Hepatocyte (in vitro differentiated cells): ENCODE measurements around the gene WFDC12.

Experiments
- EZH2 ChIP-seq: fragments of 200-600 bp; sonication (generic); IDR thresholded peaks from 2 replicates; pipeline ENCODE4 v1.6.1; 2016; ENCODE audit warnings: antibody characterized with exemption, mild to moderate bottlenecking, borderline replicate concordance
- TF ChIP-seq, protein P1 (sequence below): fragments of 200-600 bp; sonication (generic); IDR thresholded peaks from 2 replicates; pipeline ENCODE4 v1.5.1; 2016; ENCODE audit warnings: antibody characterized with exemption, mild to moderate bottlenecking; ENCODE audit not compliant: poor library complexity

DNA sequence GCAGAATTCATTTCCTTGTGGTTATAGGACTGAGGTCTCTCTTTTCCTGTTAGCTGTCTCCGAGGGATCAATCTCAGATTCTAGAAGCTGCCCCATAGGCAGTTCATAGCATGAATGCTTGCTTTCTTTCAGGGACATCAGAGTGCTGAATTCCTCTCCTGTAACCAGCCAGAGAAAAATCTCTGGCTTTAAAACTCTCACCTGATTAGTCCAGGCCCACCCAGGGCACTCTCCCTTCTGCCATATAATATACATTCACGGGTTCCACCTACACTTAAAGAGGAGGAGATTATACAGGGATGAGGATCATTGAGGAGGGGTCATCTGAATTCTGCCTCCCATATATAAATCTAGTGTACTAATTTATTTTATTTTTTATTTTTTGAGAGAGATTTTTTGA, 21.2 kb downstream of the WFDC12 start:
- TF ChIP-seq, protein P1, sequence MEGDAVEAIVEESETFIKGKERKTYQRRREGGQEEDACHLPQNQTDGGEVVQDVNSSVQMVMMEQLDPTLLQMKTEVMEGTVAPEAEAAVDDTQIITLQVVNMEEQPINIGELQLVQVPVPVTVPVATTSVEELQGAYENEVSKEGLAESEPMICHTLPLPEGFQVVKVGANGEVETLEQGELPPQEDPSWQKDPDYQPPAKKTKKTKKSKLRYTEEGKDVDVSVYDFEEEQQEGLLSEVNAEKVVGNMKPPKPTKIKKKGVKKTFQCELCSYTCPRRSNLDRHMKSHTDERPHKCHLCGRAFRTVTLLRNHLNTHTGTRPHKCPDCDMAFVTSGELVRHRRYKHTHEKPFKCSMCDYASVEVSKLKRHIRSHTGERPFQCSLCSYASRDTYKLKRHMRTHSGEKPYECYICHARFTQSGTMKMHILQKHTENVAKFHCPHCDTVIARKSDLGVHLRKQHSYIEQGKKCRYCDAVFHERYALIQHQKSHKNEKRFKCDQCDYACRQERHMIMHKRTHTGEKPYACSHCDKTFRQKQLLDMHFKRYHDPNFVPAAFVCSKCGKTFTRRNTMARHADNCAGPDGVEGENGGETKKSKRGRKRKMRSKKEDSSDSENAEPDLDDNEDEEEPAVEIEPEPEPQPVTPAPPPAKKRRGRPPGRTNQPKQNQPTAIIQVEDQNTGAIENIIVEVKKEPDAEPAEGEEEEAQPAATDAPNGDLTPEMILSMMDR = no peak
- TF ChIP-seq EZH2 = no peak
